ENCODE measurements around the gene OTOS.

OTOS gene

DNA sequence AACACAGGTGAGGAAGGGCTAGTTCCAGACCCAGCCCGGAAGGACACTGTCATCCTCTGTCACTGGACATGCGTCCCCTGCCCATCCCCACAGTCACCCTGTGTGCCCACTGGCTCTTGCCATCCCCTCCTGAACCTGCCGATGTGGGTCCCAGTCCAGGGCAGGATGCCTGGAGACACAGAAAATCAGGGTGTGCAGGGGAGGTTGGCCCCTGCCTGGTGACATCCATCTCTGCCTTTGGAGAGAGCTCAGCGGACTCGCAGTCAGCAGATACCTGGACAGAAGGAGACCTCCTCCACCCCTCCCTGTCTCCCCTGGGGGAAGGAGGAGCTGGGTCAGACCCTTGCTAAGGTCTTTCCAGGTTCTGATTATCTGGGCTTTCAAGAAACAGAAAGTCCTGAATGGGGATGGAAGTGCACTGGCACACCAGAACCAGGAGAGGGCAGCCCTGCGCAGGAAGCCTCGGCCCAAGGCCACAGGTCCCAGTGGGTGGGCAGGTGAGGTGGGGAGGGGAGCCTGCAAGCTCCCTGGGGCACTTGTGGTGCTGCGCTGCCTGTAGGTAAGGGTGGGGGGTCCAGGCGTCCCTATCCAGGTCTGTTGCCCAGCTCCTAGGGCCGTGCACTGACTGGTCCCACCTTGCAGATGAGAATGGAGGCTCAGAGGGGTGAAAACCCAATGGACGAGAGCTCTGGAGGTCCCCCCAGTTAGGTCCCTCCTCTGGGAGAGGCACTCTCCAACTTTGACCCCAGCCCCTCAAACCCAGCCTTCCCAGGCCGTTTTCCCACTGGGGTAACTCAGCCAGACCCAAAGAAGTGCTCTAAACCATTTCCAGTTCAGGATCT is 9.7 kb upstream of the OTOS start:
- DNase-seq = no peak

DNA sequence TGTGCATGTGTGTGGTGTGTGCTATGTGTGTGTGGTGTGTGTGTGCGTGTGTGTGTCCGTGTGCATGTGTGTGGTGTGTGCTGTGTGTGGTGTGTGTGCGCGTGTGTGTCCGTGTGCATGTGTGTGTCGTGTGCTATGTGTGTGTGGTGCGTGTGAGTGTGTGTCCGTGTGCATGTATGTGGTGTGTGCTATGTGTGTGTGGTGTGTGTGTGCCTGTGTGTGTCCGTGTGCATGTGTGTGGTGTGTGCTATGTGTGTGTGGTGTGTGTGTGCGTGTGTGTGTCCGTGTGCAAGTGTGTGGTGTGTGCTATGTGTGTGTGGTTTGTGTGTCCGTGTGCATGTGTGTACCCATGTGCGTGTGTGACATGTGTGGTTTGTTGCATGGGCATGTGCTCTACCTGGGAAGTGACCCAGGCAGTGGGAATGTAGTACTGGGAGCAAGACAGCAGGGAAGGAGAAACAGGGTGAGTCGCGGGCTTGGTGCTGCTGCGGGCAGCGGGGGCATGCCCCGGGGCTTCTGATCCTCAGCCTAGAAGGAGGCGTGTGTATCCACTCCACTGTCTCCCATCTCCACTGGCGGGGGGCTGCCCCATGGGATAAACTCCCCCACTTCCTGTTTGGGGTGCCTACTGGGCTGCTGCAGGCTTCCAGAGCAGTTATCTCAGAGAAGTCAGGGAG is 7.6 kb upstream of the OTOS start:
- DNase-seq = no peak

DNA sequence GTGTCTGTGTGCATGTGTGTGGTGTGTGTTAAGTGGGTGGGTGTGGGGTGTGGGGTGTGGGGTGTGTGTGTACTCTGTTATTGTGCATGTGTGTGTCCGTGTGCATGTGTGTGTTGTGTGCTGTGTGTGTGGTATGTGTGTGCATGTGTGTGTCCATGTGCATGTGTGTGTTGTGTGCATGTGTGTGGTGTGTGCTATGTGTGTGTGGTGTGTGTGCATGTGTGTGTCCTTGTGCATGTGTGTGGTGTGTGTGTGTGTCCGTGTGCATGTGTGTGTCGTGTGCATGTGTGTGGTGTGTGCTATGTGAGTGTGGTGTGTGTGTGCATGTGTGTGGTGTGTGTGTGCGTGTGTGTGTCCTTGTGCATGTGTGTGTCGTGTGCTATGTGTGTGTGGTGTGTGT is 6.9 kb upstream of the OTOS start:
- no peak for DNase-seq

- DNase-seq = no peak
Observed at GRCh38 chr2:240146627-240147278, 6.3 kb upstream of the OTOS start.

DNA sequence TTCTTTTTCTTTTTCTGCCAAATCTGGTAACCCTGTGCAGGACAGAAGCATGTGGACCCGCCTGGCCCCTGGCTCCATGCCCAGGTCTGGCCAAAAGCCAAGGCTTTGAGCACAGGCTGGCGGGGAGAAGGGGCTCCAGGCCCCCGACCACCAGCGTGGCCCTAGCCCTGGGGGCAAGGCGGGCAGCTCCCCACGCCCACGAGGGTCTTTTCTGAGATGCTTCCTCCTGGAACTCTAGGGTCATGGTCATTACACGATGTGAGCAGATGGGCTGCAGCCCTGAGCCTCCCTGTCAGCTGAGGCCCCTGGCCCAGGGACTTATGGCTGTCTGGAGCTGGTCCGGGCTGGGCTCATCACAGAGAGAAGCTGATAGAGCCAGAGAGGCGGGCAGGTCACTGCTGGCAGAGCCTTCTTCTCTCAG is 5.7 kb upstream of the OTOS start:
- DNase-seq = no peak

- DNase-seq = no peak
Observed at GRCh38 chr2:240145461-240145860, 5.0 kb upstream of the OTOS start.

- no peak for DNase-seq
Observed at GRCh38 chr2:240144649-240145261, 4.3 kb upstream of the OTOS start.

DNA sequence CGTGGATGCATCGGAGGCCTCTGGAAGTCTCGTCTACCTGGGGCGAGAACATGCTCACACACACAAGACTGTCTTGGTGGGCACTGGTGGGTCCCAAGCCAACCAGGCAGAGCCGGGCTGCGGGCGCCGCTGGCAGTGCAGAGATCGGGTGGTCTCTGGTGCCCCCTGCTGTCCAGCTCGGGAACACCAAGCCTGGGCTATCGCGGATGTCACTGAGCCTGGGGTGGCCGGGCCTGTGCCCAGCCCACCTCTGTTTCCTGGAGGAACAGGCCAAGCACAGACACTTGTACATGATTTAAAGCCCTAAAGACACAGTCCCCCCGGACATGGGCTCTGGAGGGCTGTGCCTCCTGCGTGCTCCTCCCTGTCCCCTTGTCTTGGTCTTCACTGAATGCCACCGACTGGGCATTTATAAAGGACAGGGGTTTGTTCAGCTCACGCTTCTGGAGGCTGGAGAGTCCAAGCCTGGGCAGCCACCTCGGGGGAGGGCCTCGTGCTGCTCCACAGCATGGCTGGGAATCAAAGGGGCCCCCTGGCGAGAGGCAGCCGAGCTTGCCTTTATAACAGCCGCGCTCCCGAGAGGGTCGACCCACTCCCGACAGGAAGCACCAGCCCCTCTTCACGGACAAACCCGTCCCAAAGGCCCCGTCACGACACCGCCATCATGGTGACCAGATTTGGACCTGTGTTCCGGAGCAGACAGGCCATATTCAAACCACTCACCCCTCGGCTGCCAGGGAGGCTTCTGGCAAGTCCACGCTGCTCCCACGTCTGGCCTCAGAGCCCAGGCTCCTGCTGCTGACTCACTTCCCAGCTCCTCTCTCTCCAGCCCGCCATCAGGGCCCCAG is 3.6 kb upstream of the OTOS start:
- peak; percentile 65 for DNase-seq

DNA sequence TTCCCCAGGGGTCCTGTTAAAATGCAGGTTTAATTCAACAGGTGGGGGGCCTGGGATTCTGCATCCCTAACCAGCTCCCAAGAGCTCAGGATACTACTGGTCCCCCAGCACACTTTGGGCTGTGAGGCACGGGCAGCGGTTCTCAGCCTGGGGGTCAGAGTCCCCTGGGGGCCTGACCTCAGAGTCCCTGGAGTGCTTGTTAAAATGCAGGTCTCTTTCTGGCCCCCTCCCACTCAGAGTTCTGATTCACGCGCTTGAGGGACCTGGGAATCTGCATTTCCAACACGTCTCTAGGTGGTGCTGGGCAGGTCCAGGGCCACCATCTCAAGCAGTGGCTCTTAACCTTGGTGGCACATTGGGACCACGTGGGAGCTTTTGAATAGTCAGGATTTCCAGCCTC is 2.8 kb upstream of the OTOS start:
- no peak for DNase-seq

DNA sequence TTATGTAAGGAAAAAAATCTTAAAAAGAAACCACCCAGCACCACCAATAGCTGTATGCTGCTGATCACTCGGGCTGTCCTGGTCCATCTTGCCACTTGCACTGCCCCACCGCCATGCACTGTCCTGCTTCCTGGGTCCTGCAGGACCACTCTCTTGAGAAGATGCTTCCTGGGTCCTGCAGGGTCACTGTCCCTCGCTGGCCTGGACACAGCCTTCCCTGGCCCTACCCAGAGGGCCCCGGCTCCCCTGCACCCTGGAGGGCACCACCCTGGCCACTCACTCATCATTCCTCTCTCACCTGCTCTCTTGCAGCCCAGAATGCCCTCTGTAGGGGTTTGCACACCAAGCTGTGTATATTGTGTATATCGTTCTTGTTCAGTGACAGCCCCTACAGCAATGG is 2.4 kb upstream of the OTOS start:
- no peak for DNase-seq

- no peak for DNase-seq
Observed at GRCh38 chr2:240142256-240142775, 1.9 kb upstream of the OTOS start.

- DNase-seq = no peak
Observed at GRCh38 chr2:240141736-240142135, 1.3 kb upstream of the OTOS start.

GRCh38 chr2:240140920-240141319 is 462 bp upstream of the OTOS start:
- DNase-seq = no peak

DNA sequence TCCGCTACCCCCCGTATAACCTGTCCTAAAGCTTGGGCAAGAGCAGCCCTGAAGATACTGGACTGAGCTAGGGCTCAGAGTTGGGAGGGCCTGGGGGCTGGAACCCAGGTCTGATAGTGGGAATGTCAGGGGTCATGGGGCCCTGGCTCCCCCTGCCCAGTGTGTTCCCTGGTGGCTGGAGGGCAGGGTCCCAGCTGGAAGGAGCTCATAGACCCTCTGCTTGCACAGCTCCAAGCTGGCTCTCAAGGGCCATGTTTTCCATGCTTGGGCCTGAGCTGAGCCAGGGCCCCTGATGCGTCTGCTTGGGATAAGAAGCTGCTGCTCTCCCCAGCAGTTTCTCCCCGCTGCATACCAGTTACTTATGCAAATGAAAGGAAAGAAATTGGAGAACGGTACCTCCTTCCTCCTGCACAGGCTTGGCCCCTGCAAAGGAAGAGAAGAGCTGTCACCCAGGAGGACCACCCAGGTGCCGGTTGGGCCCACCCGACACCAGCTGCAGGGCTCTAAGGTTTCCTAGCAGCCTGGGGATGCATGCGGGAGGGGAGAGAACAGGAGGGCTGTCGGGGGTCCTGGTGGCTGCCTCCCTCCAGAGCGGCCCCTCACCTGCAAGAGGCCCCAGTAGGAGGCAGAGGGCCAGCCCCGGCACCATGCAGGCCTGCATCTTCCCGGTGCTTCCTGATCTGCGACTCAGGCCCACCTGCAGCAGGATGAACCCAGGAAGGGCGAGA is 628 bp downstream of the OTOS start:
- no peak for DNase-seq

DNA sequence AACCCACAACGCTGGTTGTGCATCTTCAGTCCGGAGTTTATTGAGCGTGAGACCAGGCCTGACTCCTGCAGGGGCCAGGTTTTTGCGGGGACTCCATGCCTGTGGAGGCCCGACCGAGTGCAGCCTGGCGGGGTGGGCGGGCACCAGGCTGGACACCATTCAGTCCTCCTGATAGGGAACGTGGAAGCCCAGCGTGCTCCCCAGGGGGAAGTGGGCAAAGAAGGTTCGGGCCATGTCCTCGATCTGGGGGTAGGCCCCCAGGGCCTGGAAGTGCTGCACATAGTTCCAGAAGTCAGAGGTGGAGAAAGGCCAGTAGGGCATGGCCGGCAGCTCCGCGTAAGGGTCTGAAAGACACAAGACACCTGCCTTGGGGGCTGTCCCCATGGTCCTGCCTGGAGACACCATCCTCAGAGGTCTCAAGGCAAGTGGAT is 1.4 kb downstream of the OTOS start:
- no peak for DNase-seq

DNA sequence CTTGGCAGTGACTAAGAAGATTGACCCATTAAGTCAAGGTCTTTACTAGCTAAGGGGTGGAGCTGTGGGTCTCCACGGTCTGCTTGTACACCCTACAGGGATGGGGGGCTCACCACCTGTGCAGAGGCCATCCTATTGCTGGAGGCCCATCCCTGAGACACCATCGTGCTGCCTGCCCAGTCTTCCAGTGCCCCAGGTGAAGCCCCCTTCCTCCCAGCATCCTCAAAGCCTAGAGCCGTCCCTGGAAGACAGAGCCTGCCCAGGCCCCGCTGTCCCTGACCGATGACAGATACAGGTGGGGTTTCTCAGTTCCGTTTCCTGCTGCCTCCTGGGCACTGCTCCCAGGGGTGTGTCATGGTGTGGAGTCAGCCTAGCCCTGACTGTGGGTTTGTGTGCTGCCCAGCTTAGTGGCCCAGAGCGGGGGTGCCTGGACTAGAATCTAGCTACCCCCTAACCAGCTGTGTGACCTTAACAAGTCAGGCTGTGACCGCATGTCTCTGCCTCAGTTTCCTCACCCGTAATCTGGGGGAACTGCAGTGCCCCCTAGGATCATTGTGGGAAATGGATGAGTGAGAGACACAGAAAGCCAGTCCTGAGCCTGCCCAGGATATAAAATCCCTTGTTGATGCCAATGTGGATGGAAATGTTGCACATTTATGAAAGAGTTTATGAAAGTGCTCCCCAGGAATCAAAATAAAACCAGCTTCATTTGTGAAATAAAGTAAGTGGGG is 2.0 kb downstream of the OTOS start:
- DNase-seq = no peak

DNA sequence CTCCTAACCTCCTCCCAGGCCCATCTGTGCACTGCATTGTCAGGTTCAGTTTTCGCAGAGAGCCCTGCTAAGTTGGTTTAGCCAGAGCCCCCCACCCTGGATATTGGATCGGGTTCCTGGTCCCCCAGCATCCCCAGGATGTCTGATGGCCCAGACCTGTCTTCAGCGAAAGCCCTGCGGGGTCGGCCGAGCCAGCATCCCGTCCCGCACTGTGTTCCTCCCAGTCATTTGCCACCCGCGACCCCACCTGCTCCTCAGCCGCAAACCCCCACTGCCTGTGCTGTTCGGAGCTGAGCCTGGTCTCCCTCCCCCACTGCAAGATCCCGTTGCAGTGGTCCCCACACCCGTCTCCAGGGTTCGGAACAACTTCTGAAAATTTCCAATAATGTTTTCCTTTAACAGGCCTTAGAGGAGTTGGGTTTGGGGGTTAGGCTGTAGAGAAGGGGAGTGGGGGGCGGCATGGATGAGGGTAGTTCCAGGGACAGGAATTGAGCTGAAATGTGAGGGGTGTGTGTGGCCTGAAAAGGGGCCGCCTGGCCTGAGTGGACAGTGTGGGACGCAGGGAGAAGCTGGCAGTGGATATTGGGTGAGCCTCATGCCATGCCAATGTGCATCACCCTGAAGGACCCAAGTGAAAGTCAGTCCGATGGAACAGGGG is 2.7 kb downstream of the OTOS start:
- DNase-seq = no peak

DNA sequence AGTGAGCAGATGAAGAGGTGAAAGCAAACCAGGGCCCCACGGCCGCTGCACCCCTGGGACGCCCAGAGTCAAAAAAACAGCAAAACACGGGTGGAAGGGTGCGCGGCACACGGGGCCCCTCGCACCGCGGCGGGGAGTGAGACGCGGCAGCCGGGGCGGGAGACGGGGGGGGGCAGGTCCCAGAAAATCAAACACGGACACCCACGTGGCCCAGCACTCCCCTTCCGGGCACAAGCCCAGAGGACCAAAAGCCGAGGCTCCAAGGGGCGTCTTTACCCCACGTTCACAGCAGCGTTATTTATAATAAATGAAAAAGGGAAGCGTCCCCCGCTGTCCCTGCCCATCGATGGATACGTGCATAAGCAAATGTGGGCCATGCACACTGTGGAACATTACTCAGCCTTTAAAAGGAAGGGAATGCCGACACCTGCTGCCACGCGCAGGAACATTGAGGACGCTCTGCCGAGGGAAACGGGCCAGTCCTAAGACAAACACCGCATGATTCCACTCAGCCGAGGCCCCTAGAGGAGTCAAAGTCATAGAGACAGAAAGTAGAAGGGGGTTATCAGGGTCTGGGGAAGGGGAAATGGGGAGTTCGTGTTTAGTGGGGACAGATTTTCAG is 3.7 kb downstream of the OTOS start:
- DNase-seq = no peak

DNA sequence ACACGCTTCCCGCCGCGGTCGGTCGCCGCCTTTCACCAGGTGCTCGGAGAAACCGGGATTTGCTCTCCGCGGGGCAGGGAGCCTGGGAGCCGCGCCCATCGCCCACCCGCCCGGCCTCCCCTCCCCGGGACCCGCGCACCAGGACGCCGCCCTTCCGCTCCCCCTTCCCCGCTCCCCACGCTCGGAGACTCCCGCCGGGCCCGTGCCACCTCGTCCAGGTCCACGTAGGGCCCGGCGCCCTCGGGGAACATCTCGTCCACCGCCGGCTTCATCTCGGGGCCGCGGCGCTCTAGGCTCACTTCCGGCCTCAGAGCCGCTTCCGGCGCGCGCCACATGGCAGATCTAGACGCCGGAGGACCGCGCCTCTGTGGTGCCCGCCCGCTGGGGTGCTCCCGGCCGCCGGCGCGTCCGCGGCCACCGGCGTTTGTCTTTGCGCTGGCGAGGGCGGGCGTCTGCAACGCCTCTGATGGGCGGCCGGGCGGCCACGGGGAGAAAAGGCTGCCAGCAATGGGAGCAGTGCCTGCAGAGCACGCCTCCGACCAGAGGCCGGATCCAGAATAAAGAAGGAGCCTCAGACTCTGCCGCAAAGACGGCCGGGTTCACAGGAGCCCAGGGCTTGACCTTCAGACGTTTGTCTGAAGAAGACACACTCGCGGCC is 4.3 kb downstream of the OTOS start, which contains the start of gene COPS9:
COPS9 (minus strand) TSS at position 293 of the 658 bp plus-strand sequence; CDS start at position 272, 21 bp downstream.
- DNase-seq = peak; percentile 87
